GM12891 (cell line): ENCODE measurements around the gene BTNL2.

ENCODE experiments used
- DNase-seq: peaks from one replicate; pipeline ENCODE4 v3.0.0; 2011; ENCODE audit warnings: low spot score; ENCODE audit not compliant: insufficient read length
- FAIRE-seq: peaks from 2 replicates; lab custom pipeline; 2011; peaks lifted over from hg19 to GRCh38; lab: Jason Lieb, UNC
- PAX5 ChIP-seq: IDR thresholded peaks from 2 replicates; pipeline ENCODE4 v1.6.1; 2011; ENCODE audit warnings: low read length, moderate library complexity, mild to moderate bottlenecking; ENCODE audit not compliant: insufficient read depth, severe bottlenecking
- POLR2A ChIP-seq: IDR thresholded peaks from 2 replicates; pipeline ENCODE4 v1.6.1; 2011; ENCODE audit warnings: low read depth, low read length, control low read depth
- POLR2AphosphoS5 ChIP-seq: IDR thresholded peaks from 2 replicates; pipeline ENCODE4 v1.6.1; 2011; ENCODE audit warnings: low read depth, low read length, control low read depth
- POU2F2 ChIP-seq: IDR thresholded peaks from 2 replicates; pipeline ENCODE4 v1.6.1; 2011; ENCODE audit warnings: low read depth, mild to moderate bottlenecking, control low read depth, low read length, moderate library complexity
- SPI1 ChIP-seq: IDR thresholded peaks from 2 replicates; pipeline ENCODE4 v1.6.1; 2011; ENCODE audit warnings: low read depth, low read length, control low read depth
- TAF1 ChIP-seq: IDR thresholded peaks from 2 replicates; pipeline ENCODE4 v1.6.1; 2011; ENCODE audit warnings: low read depth, low read length, control low read depth

Gene BTNL2

DNA sequence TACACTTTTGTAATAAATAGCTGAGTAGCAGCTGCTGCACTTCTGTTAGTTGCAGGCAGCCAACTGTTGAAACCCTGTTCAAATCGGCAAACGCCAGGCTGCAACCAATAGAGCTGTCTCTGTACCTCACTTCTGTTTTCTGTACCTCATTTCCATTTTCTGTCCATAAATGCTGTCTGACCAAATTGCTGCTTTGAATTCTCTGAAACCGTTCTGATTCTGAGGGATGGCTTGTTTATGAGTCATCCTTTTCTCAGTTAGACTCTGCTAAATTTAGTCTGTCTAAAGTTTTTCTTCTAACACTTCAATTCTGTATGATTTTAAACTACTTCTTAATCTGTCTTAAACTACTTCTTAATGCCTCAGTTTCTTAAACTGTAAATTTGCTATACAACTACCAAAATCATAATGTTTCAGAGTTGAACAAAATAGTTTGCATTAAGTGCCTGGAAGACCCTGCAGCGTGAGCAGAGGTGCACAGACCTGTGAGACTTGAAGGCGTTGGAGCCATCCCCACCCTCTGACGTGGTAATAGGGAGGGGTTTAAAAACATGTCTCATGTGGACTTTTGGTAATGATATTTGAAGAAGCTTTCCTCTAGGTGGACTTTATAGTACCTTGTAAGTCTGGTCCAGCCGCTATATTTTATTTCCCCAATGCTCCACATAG is 9.6 kb downstream of the BTNL2 start:
- FAIRE-seq (peak; percentile 85), DNase-seq (peak; percentile 25)
- TF ChIP-seq SPI1 (peak; percentile 84), POU2F2 (no peak), TAF1 (no peak)

DNA sequence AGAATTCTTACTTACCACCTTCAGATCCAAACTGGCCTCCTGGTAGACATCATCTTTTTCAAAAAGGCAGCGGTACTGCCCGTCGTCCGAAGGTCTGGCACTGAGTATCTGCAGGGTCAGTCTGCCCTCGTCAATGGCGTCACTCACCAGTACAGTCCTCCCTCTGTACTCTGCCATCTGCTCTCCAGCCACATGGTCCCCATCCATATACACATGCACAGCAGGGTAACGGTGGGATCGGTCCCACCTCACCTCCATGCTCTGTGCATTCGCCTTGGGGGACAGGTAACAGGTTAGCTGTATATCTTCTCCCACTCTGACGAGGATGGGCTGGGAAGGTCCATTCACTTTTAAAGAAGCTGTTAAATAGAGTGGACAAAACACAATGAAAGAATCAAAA is 11.0 kb downstream of the BTNL2 start:
- DNase-seq (no peak), FAIRE-seq (no peak)
- no peak for TF ChIP-seq SPI1
- TF ChIP-seq POU2F2 = no peak
- no peak for TF ChIP-seq POLR2AphosphoS5
- TF ChIP-seq TAF1 = no peak
- TF ChIP-seq POLR2A = no peak
- no peak for TF ChIP-seq PAX5

DNA sequence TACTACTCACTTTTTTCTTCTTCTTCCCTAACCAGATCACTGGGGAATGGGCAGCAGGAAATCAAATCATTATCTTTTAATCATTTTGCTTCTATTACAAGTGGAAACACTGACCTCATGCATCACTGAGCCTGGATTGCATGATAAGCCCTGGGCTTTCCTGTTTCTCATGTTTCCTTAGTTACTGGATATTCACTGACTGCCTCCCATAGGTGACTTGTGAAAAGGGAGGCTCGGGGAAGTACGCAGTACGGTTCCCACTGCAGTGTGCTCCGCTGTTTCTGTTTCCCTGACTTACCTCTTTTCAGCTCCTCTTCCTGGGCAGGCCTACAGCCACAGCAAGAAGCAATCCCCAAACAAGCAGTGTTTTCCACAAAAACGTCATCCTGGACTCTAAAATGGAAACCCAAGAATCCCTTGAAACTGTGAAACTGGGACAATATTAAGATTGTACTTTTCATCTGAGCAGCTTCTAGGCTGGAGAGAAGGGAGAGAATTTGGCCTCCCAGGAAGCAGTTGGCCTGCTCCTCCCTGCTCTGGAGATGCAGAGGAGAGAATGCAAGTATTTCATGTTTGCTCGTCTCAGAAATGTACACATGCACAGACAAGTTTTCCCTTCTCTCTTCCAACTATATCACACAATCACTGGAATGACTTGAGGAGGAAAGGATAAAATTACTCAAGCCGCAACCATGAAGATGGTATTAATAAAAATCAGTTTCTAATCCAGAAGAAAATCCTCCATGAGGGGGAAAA is 13.1 kb downstream of the BTNL2 start:
- TF ChIP-seq TAF1 = no peak
- no peak for TF ChIP-seq POLR2AphosphoS5
- no peak for TF ChIP-seq POLR2A
- TF ChIP-seq PAX5 = no peak
- peak; percentile 9 for FAIRE-seq
- no peak for DNase-seq

DNA sequence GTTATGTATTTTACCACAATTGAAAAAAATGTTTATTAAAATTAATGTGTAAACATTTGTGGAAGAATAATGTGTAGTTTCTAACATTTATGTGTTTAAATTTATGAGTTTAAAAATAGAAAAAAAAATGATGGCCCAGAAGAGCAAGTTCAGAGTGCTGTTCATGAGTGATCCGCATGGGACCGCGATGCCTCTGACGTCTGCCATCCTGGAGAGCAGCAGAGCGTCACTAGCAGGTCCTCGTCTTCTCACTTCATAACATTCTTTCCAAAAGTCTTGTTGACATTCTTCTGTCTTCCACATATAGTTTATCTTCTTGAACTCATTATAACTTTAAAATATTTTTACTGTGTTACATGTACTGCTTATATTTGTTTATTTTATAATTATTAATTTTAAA is 15.5 kb downstream of the BTNL2 start:
- TF ChIP-seq POLR2AphosphoS5 = no peak
- TF ChIP-seq POLR2A = no peak
- TF ChIP-seq TAF1 = no peak
- no peak for TF ChIP-seq SPI1
- no peak for TF ChIP-seq POU2F2
- no peak for TF ChIP-seq PAX5
- DNase-seq (no peak), FAIRE-seq (no peak)

DNA sequence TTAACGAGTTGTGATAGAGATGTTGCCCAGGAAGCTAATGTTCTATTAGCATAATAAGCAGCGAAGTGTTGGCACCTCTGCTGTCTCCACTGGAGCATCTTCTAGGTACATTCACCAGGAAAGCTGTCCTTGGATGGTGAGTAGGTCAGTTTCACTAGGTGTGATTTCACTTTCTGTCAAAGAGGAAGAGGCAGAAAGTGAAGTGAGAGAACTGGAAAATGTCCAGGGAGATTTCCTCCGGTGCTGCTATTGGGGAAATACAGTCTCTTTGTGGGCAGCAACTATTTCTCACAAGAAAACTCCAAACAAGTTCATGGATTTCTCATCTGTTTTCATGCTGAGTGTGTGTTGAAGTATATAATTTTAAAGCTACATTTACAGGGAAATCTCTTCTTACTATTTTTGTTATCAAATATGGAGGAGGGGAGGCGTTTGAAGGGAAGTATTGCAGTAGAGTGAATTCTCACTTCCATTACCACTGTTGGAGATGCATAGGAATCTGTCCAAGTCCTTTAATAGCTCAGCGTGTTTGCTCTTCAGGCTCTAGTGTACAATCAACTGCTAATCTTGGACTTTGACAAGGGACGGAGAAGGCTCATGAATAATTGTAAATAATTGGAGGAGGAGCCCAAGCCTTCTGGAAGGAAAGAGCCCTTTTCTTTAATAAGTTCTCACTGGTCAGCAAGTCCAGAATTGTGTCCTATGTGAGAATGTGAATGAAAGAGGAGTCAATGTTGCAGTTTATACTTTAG is 19.2 kb downstream of the BTNL2 start:
- no peak for FAIRE-seq
- TF ChIP-seq POLR2AphosphoS5 (no peak), SPI1 (no peak), POU2F2 (no peak), TAF1 (no peak), PAX5 (no peak), POLR2A (no peak)
- DNase-seq = no peak

DNA sequence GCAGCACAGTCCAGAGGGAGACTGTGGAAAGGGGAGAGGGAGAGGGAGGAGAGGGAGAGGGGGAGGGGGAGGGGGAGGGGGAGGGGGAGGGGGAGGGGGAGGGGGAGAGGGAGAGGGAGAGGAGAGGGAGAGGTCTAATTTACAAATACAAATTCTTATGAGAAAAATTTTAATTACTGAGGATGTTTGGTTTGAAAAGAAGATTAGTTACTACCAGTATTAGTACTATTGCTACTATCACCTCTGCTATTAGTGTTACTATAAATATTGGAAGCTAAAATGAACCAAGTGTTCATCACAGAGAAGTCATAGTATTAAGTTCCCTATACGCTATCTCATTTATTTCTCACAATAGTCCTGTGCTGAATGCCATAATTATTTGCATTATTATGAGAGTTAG is 20.9 kb downstream of the BTNL2 start:
- no peak for FAIRE-seq
- no peak for DNase-seq
- TF ChIP-seq SPI1 = no peak
- no peak for TF ChIP-seq TAF1
- TF ChIP-seq PAX5 = no peak
- no peak for TF ChIP-seq POLR2AphosphoS5
- no peak for TF ChIP-seq POU2F2
- TF ChIP-seq POLR2A = no peak

DNA sequence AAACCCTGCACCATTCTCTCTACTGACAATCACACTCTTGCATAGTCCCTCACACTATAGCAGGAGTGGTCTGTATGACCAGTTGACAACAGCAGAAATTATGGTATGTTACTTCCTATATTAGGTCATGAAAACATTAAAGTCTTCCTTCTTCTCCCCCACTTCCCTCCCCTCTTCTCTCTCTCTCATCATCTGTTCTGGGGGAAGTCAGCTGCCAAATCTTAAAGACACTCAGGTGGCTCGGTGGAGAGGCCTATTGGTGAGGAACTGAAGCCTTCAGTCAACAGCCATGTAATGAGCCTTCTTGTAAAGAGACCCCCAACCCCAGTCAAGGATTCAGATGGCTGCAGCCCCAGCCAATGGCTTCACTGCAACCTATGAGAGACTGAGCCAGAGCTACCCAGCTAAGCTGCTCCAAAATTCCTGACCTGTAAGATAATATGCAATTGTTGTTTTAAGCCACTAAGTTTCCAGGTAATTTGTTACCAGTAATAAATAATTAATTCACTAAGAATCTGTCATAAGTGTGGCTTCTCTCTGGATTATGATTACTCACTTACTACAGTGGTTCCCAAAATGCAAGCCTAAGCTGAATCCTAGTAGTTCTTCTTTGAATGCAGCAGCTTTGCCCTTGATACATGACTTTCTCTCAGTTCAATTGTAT is 24.1 kb downstream of the BTNL2 start:
- no peak for FAIRE-seq
- TF ChIP-seq POLR2AphosphoS5 (no peak), TAF1 (no peak), PAX5 (no peak), SPI1 (no peak), POLR2A (no peak), POU2F2 (no peak)
- DNase-seq = no peak

DNA sequence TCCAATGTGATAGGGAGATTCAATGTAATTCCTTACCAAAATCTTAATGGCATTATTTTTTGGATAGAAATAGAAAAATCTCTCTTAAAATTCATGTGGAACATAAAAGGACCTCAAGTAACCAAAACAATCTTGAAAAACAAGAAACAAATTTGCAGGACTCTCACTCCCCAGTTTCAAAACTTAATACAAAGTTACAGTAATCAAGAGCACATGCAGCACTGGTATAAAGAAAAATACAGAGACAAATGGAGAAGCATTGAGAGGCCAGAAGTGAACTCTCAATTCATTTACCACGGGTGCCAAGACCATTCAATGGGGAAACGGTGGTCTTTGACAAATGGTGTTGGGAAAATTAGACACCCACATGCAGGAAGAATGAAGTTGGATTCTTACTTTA is 27.4 kb downstream of the BTNL2 start:
- TF ChIP-seq TAF1 = no peak
- no peak for TF ChIP-seq POU2F2
- TF ChIP-seq POLR2A = no peak
- FAIRE-seq (no peak), DNase-seq (no peak)

DNA sequence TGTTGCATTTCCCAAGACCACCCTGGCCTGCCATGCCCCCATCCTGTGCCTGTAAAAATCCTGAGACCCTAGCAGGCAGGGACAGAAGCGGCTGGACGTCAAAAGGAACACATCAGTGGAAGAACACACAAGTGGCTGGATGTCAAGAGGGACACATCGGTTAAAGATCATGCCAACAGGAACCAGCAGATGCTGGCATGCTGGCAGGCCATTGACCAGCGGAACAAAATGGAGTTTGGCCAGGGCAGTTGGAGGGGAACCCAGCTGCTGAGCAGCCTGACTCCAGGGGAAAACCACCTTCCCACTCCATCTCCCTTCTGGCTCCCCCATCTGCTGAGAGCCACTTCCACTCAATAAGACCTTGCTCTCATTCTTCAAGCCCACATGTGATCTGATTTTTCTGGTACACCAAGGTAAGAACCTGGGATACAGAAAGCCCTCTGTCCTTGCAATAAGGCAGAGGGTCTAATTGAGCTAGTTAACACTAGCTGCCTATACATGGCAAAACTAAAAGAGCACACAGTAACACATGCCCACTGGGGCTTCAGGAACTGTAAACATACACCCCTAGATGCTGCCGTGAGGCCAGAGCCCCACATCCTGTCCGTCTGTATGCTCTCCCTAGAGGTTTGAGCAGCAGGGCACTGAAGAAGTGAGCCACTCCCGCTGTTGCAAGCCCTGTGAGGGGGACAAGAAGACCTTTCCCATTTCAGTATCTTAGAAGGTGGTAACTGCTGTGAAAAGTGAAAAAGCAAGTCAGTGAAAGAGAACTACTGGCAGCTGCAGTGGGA is 31.0 kb downstream of the BTNL2 start:
- TF ChIP-seq PAX5 (no peak), POU2F2 (no peak), POLR2AphosphoS5 (no peak), SPI1 (no peak)
- DNase-seq (no peak), FAIRE-seq (no peak)

DNA sequence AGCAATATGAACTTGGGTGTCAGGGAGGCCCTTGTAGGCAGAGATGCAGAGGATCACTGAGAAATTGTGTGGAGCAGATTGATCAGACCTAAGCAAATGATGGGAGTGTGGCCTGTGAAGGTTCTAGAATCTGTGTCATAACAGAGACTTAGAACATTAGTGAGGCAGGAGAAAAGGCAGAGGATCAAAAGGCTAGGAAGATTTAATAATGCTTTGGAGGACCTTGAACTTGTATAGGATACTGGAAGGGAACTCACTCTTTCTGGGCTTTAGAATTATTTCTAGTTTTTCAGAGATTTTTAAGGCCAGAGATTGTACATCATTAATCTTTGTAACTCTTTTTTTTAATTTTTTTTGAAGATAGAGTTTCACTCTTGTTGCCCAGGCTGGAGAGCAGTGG is 35.2 kb downstream of the BTNL2 start, which contains the start of gene TSBP1:
TSBP1 (minus strand) TSS at position 101 of the 400 bp plus-strand sequence. CDS start 197 bp downstream, outside the sequence.
- DNase-seq (no peak), FAIRE-seq (no peak)
- TF ChIP-seq PAX5 (no peak), POU2F2 (no peak), POLR2AphosphoS5 (no peak), SPI1 (no peak), TAF1 (no peak), POLR2A (no peak)
